B cell (primary cell): Measurements from ENCODE around the gene HTR6. TPM values are rescaled to one million over a fixed set of nuclear protein-coding genes. Genes with fewer than 3 reads are reported as not detected.

Source experiments
- ATAC-seq: fragments of 200-7000 bp; cut with Tn5 transposase; one replicate; pipeline ENCODE4 v1.10.0; 2021; ENCODE audit warnings: low read depth, mild to moderate bottlenecking, moderate number of reproducible peaks, moderate library complexity
- CTCF ChIA-PET: fragments of 350-600 bp; sonication (Branson Sonifier 250); formaldehyde crosslinking; loops from one replicate; lab custom pipeline; 2021; ENCODE audit warnings: antibody characterized with exemption, inconsistent platforms; lab: Charles Lee
- POLR2A ChIA-PET: fragments of 350-600 bp; sonication (Branson Sonifier 250); formaldehyde crosslinking; loops from one replicate; lab custom pipeline; 2021; ENCODE audit warnings: antibody characterized with exemption; lab: Charles Lee
- DNase-seq: peaks from one replicate; pipeline ENCODE4 v3.0.0; 2013
- H2AFZ ChIP-seq: 2 replicates; pipeline ENCODE4 v1.6.1; 2012; ENCODE audit warnings: mild to moderate bottlenecking, low read depth, low read length; ENCODE audit not compliant: insufficient read depth, poor library complexity, severe bottlenecking
- H3K27ac ChIP-seq, 2 donors: 1 replicate in 1 of 2; 2 replicates in 1 of 2; pipeline ENCODE4 v1.5.1; 2012 to 2013; ENCODE audit warnings: low read length in 2 of 2, mild to moderate bottlenecking in 2 of 2, moderate library complexity in 1 of 2
- H3K27me3 ChIP-seq, 4 experiments: fragments of 200-600 bp in 1 of 4; sonication (generic) in 1 of 4; replicated peaks in 1 of 4; 1 replicate in 2 of 4; 2 replicates in 2 of 4; pipeline versions ENCODE4 v1.6.1 to v1.7.0; 2013 to 2016; ENCODE audit warnings: low read length in 3 of 4, mild to moderate bottlenecking in 2 of 4, mixed read lengths in 1 of 4, moderate library complexity in 1 of 4; ENCODE audit not compliant: insufficient read depth in 4 of 4, control insufficient read depth in 3 of 4; ENCODE audit errors: control extremely low read depth in 1 of 4
- H3K36me3 ChIP-seq, 2 experiments: replicated peaks in 1 of 2; 1 replicate in 1 of 2; 2 replicates in 1 of 2; pipeline versions ENCODE4 v1.6.1 to v1.7.1; 2013; ENCODE audit warnings: low read length in 1 of 2; ENCODE audit not compliant: insufficient read depth in 2 of 2, control insufficient read depth in 1 of 2; ENCODE audit errors: control extremely low read depth in 1 of 2, extremely low read depth in 1 of 2
- H3K4me1 ChIP-seq, 2 donors: fragments of 200-600 bp in 1 of 2; sonication (generic) in 1 of 2; 1 replicate in 1 of 2; 2 replicates in 1 of 2; pipeline versions ENCODE4 v1.5.1 to v1.6.1; 2013 to 2017; ENCODE audit warnings: low read length in 2 of 2; ENCODE audit not compliant: control insufficient read depth in 2 of 2, insufficient read depth in 2 of 2
- H3K4me2 ChIP-seq: replicated peaks from 2 replicates; pipeline ENCODE3; 2012; ENCODE audit warnings: mild to moderate bottlenecking, low read depth, low read length; ENCODE audit not compliant: poor library complexity, severe bottlenecking
- H3K4me3 ChIP-seq, 5 experiments: fragments of 200-600 bp in 1 of 5; sonication (generic) in 1 of 5; 1 replicate in 3 of 5; 2 replicates in 2 of 5; pipeline versions ENCODE4 v1.5.1 to v1.7.0; 2011 to 2016; ENCODE audit warnings: low read length in 4 of 5, mild to moderate bottlenecking in 4 of 5, low read depth in 2 of 5, control low read depth in 1 of 5, moderate library complexity in 1 of 5; ENCODE audit not compliant: insufficient read depth in 1 of 5; ENCODE audit errors: control extremely low read depth in 1 of 5, extremely low read depth in 1 of 5
- H3K79me2 ChIP-seq: fragments of 200-600 bp; sonication (generic); one replicate; pipeline ENCODE4 v1.6.0; 2016; ENCODE audit warnings: low read length; ENCODE audit not compliant: control insufficient read depth, insufficient read depth
- H3K9ac ChIP-seq: fragments of 200-600 bp; sonication (generic); 2 replicates; pipeline ENCODE4 v1.6.1; 2017; ENCODE audit warnings: mild to moderate bottlenecking, low read length, moderate library complexity
- H3K9me3 ChIP-seq, 3 donors: one replicate each; pipeline versions ENCODE4 v1.6.1 to v1.7.1; 2013; ENCODE audit warnings: low read length in 2 of 3; ENCODE audit not compliant: control insufficient read depth in 2 of 3, insufficient read depth in 1 of 3; ENCODE audit errors: control extremely low read depth in 1 of 3
- H4K20me1 ChIP-seq: 2 replicates; pipeline ENCODE4 v1.6.0; 2012; ENCODE audit warnings: mild to moderate bottlenecking, low read length; ENCODE audit not compliant: insufficient read depth, control insufficient read depth, poor library complexity, severe bottlenecking
- H3K27ac Mint-ChIP-seq: one replicate; pipeline ENCODE4 v1.8.0; 2021; ENCODE audit warnings: mixed read lengths
- H3K27me3 Mint-ChIP-seq: one replicate; pipeline ENCODE4 v1.8.0; 2021; ENCODE audit warnings: mixed read lengths
- H3K4me1 Mint-ChIP-seq: one replicate; pipeline ENCODE4 v1.8.0; 2021; ENCODE audit warnings: mixed read lengths
- H3K4me3 Mint-ChIP-seq: one replicate; pipeline ENCODE4 v1.8.0; 2021; ENCODE audit warnings: mixed read lengths
- H3K9me3 Mint-ChIP-seq: one replicate; pipeline ENCODE4 v1.8.0; 2022; ENCODE audit warnings: mixed read lengths; ENCODE audit not compliant: insufficient read depth
- EZH2 ChIP-seq: IDR thresholded peaks from 2 replicates; pipeline ENCODE4 v1.6.1; 2012; ENCODE audit warnings: borderline replicate concordance, low read depth, mild to moderate bottlenecking, moderate library complexity, low read length; ENCODE audit not compliant: insufficient read depth, poor library complexity, severe bottlenecking
- WGBS: methylation state at CpG from one replicate; pipeline ENCODE4 v1.1.5; 2013; ENCODE audit warnings: missing lambda C conversion rate; ENCODE audit not compliant: insufficient coverage; 5-methylcytosine and 5-hydroxymethylcytosine counted together
- intact Hi-C: fragments of 100-400 bp; cut with micrococcal nuclease; formaldehyde crosslinking; loops from one replicate; pipeline ENCODE4 v1.10.0; 2022
- polyA plus RNA-seq: library from polyadenylated mRNA; depleted of rRNA; stranded (reverse); fragments of >200 nt; gene quantifications from 2 replicates; pipeline ENCODE4 v1.2.3, GENCODE V29; 2012
- total RNA-seq, 2 donors: library from RNA; stranded (reverse); fragments of 120-200 nt in 1 of 2; gene quantifications; 1 replicate in 1 of 2; 2 replicates in 1 of 2; pipeline versions ENCODE4 v1.2.3 to v1.2.4, GENCODE V29; 2013 to 2022
- TF ChIP-seq, protein P1 (sequence below): fragments of 200-600 bp; IDR thresholded peaks from one replicate; pipeline ENCODE4 v1.8.0; 2022; ENCODE audit warnings: antibody characterized with exemption, mild to moderate bottlenecking

The HTR6 gene
- total and polyA plus RNA-seq, 2 donors (not counting 1 experiment from before 2014, with no cell fraction given) = not detected

- Histone ChIP-seq H3K9ac (no peak overlapping the region), H3K4me2 (no peak overlapping the region), H3K4me1 (no peaks in the 10 kb centered on the region), H3K36me3 (peaks cover 0 to 6% of the 10 kb centered on the region in 2 experiments), H4K20me1 (no peaks in the 10 kb centered on the region), H3K4me3 (no peak overlapping the region), H3K27me3 (no peaks in the 10 kb centered on the region), H3K79me2 (no peaks in the 10 kb centered on the region), H3K9me3 (no peaks in the 10 kb centered on the region), H2AFZ (no peak overlapping the region), H3K27ac (no peak overlapping the region)
- no peak for DNase-seq
- TF ChIP-seq, protein P1, sequence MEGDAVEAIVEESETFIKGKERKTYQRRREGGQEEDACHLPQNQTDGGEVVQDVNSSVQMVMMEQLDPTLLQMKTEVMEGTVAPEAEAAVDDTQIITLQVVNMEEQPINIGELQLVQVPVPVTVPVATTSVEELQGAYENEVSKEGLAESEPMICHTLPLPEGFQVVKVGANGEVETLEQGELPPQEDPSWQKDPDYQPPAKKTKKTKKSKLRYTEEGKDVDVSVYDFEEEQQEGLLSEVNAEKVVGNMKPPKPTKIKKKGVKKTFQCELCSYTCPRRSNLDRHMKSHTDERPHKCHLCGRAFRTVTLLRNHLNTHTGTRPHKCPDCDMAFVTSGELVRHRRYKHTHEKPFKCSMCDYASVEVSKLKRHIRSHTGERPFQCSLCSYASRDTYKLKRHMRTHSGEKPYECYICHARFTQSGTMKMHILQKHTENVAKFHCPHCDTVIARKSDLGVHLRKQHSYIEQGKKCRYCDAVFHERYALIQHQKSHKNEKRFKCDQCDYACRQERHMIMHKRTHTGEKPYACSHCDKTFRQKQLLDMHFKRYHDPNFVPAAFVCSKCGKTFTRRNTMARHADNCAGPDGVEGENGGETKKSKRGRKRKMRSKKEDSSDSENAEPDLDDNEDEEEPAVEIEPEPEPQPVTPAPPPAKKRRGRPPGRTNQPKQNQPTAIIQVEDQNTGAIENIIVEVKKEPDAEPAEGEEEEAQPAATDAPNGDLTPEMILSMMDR = no peak
- TF ChIP-seq EZH2 = no peak
- 100% methylated on average over 5 of the region's 8 CpGs for whole genome bisulfite sequencing
- peaks cover 3% of the 10 kb centered on the region for H3K4me1 Mint-ChIP-seq
- H3K27ac Mint-ChIP-seq = no peak overlapping the region
- H3K4me3 Mint-ChIP-seq = no peak overlapping the region
- CTCF ChIA-PET = interaction anchor here (1.4 kb wide), 1 partner anchor 10 kb away, joined by 3 read pairs; no protein-coding TSS in a partner anchor
- no peaks in the 10 kb centered on the region for H3K9me3 Mint-ChIP-seq
- no peaks in the 10 kb centered on the region for H3K27me3 Mint-ChIP-seq
- no peak for ATAC-seq
- intact Hi-C loops = no loop called here
- POLR2A ChIA-PET = no interaction called here
Observed at GRCh38 chr1:19708567-19709110, 44.0 kb downstream of the HTR6 start.

GRCh38 chr1:19709260-19709793, 44.7 kb downstream of the HTR6 start:
- Mint-ChIP-seq H3K9me3 (no peaks in the 10 kb centered on the region), H3K27ac (no peak overlapping the region), H3K27me3 (no peaks in the 10 kb centered on the region), H3K4me3 (no peak overlapping the region), H3K4me1 (peaks cover 3% of the 10 kb centered on the region)
- Histone ChIP-seq H3K4me3 (no peak overlapping the region), H3K9me3 (no peaks in the 10 kb centered on the region), H4K20me1 (no peaks in the 10 kb centered on the region), H3K79me2 (no peaks in the 10 kb centered on the region), H3K9ac (no peak overlapping the region), H3K4me1 (no peaks in the 10 kb centered on the region), H2AFZ (no peak overlapping the region), H3K36me3 (peaks cover 0 to 6% of the 10 kb centered on the region in 2 experiments), H3K27ac (no peak overlapping the region), H3K27me3 (no peaks in the 10 kb centered on the region), H3K4me2 (no peak overlapping the region)
- ChIA-PET POLR2A (no interaction called here), CTCF (interaction anchor here (0.6 to 1.4 kb wide), 2 partner anchors 11 to 31 kb away, joined by 3 to 4 read pairs; no protein-coding TSS in a partner anchor)
- intact Hi-C loops = no loop called here
- DNase-seq = no peak
- no peak for ATAC-seq
- TF ChIP-seq, protein P1 = no peak
- no peak for TF ChIP-seq EZH2
- 100% methylated on average over 1 of the region's 4 CpGs for WGBS
